Measurements from ENCODE around the gene FGD6.

FGD6 gene

GRCh38 chr12:95074766-95075165 is 142.5 kb downstream of the FGD6 start:
- no peak for DNase-seq

GRCh38 chr12:95073698-95074520 is 143.4 kb downstream of the FGD6 start:
- DNase-seq: no peak

- peak; percentile 95 for DNase-seq
Observed at GRCh38 chr12:95072900-95073697, 144.2 kb downstream of the FGD6 start, which contains the start of gene NR2C1. Gene NR2C1, minus strand, starts transcription at chr12:95073618. Its CDS starts 6,234 bp downstream, at chr12:95067384.

GRCh38 chr12:95070378-95070777 is 146.9 kb downstream of the FGD6 start:
- no peak for DNase-seq

- no peak for DNase-seq
Observed at GRCh38 chr12:95066091-95066855, 151.0 kb downstream of the FGD6 start.

GRCh38 chr12:95060951-95061350 is 156.3 kb downstream of the FGD6 start:
- no peak for DNase-seq

GRCh38 chr12:95059984-95060383 is 157.3 kb downstream of the FGD6 start:
- DNase-seq: no peak

- no peak for DNase-seq
Observed at GRCh38 chr12:95057424-95057823, 159.8 kb downstream of the FGD6 start.

- DNase-seq: no peak
Observed at GRCh38 chr12:95055057-95055456, 162.2 kb downstream of the FGD6 start.

GRCh38 chr12:95054206-95054605 is 163.1 kb downstream of the FGD6 start:
- DNase-seq: no peak

- DNase-seq: no peak
Observed at GRCh38 chr12:95051241-95051640, 166.0 kb downstream of the FGD6 start.

GRCh38 chr12:95037906-95038305 is 179.4 kb downstream of the FGD6 start:
- no peak for DNase-seq

- DNase-seq: no peak
Observed at GRCh38 chr12:95034750-95035149, 182.5 kb downstream of the FGD6 start.

All from CD4-positive, alpha-beta T cell treated with Interleukin-21 for 1 hour (primary cell).